NCI-H748 treated with DMSO at 0.1 percent for 48 hours (cell line): Measurements from ENCODE around the gene S1PR1.
A peak's percentile ranks its signal among the peaks of the same experiment; 100 is the strongest.

Source experiments
- DNase-seq: peaks from one replicate; lab custom pipeline; 2025; lab: John Stamatoyannopoulos, UW

Gene S1PR1

DNA sequence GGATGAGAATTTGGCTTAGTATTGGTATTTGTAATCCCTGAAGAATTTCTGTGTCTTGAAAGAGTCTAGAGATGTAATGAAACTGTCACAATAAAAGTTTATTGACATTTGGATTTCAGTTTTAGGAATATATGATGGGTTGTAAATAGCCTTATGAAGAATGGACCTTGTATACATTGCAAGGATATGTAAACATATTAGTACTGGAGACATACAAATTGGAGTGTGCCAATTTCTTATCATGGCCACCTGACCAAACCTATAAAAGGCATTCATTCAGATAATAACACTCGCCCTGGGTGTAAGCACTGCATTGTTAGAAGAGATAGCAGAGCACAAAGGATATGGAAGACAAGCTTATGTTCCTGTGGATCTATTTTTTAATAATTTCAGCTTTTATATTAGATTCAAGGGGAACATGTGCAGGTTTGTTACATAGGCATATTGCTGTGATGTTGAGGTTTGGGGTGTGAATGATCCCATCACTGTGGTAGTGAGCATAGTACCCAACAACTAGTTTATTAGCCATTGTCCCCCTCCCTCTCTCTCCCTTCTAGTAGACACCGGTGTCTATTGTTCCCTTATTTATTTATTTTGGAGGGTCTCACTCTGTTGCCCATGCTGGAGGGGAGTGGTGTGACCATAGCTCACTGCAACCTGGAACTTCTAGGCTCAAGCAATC lies 8.6 kb downstream of the S1PR1 start:
- peak; percentile 18 for DNase-seq

DNA sequence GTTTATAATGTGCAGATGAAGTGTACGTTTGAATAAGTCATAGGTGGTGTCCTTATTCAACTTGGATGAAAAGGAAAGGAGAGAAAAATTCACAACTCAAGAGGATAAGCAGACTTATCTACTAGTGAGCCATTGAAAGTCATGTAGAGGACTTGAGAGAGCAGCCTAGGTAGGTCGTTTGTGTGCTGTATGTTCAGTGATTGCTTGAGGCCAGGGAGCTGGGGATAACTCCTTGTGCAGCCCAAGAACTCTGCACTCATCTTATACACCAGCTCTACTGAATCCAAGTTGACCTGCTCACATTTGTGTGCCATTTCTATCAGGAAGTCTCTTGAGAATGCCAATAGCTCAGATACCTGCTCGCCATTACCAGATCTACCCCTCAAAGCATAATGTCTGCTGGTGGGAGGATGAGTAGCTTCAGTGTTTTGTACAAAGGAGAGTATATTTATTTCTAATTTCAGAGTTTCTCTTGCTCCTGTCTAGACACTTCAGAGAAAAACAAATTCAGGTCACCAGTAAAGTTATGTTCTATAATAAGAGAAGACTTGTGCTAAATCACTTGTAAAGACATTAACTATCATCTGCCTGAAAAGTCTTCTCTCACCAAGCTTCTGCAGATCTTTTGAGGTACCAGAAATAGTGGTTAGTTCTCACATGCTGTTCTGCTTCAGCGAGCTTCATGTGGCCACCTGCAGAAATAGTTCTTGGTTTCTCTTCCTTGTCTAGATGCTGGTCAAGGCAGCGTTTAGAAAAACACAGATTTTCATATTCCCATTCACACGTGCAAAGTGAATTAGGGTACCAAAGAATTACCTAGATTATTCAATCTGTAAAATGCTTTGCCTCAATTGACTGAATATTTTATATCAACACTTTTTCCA lies 10.8 kb downstream of the S1PR1 start:
- no peak for DNase-seq

GRCh38 chr1:101250222-101250621 lies 13.4 kb downstream of the S1PR1 start:
- DNase-seq = no peak

DNA sequence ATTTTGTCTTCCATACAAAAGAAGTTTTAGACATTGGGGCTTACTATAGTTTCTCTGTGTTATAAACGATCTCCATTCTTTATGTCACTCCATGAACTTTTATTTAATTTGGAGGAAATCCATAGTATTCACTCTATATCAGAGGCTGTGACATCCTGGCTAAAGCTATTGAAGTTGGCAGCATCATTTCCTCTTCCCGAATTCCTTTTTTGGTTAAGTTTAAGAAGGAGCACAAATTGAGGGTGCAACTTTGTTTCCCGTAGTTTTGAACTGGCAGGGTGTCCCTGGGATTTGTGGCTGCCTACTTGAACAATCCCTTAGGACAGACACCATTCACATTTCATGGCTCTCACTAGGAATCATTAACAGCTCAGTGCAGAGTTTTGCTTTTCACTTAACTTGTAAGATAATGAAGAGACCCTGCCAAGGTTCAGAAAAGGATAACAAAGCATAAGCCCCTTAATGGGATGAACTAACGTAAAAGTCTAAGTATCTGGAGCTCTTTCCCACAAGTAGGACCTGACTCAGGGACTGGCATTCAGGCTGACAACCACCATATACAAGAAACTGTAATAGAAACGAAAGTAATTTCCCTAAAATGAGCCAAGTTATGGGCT lies 13.9 kb downstream of the S1PR1 start:
- DNase-seq = no peak

DNA sequence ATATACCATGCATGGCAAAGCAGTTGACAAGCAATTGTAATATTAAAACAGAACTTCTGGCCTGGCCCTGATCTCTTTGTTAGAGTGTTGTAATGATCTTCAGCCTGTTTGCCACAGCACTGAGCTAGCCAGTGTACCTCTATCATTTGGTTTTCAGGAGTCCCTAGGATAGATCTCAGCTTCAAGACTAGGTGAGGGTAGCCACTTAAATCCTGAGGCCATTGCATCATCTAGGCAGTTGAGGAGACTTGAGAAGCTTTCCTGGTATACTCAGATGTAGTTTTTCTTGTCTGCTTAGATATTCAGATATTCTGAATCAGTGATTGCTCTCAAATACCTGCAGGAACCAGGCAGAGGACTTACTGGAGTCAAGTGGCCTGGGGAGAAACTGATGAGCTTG lies 14.7 kb downstream of the S1PR1 start:
- DNase-seq = no peak

GRCh38 chr1:101253976-101254674 lies 17.3 kb downstream of the S1PR1 start:
- DNase-seq = no peak

DNA sequence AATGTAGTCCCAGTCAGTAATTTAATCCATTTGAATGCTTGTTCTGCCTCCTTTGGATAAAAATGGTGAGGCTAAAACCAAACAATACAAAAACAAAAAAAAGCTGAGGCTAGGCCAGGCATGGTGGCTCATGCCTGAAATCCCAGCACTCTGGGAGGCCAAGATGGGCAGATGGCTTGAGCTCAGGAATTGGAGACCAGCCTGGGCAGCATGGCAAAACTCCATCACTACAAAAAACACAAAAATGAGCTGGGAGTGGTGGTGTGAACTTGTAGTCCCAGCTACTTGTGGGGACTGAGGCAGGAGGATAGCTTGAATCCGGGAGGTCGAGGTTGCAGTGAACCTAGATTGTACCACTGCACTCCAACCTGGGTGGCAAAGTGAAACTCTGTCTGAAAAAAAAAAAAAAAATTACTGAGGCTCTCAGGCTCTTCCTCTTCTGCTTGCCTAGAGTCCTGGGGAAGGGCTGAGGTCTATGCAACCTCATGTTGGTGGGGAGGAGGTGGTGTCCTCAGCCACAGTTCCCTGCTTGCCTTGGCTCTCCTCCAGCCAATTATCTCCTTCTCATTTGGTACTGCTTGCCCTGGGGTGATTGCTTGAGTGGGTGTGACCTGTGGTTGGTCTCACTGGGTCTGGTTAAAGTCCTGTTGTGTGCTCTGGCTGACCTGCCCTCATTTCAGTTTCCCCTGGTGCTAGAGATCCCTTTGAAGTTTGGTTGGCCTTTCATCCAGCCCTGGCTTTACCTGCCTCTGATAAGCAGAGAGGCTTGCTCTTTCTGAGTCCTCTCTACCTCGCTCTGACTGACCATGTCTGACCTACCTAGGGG lies 20.9 kb downstream of the S1PR1 start:
- DNase-seq = no peak

DNA sequence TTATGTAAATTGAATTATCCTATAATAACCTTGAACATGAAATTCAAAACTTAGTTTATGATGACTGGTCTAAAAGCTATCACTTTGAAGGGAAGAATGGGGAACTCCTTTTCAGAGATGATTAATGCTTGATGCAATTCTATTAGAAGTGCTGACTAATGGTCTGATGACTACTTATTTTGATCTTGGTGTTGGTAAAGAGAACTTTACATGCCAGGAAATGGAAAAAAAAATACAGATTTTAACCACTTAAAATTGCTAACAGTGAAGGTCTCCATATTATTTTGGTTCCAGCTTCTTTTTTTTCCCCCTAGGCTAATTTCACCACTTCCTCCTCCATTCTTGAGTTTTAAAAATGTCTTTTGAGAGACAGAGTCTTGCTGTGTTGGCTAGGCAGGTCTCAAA lies 22.9 kb downstream of the S1PR1 start:
- no peak for DNase-seq

DNA sequence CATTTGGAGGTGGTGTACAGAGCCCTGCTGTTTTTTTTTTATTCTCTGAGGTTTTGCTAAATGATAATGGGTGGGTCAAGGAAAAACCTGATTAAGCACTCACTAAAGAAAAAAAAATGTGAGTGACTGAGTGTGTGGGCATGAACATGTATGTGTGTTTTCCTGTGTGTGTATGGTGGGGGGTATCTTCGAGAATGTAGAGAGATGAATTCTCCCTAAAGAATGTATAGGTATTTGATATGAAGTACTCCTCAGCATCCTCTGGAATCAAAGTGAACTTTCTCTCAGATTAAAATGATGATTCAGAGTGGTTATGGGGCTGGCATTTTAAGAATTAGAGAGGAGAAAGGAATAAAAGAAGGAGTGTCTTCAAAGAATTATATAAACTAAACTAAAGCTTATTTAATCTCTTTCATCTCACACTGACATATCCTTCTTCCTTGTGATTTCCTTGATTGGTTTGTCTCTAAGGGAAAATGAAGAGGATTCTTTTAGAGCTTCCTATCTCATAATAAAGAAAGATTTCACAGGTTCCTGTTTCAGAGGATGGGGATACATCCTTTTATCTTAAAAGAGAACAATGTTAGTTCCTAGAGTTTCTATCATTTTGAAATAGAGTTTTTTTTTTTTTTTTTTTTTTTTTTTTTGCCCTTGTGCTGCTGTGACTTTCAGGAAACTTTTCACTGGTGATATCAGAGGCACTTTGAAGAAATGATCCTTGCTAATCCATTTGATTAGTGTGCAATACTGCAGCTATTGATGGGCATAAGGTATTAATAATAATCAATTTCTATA lies 23.9 kb downstream of the S1PR1 start:
- DNase-seq = no peak

DNA sequence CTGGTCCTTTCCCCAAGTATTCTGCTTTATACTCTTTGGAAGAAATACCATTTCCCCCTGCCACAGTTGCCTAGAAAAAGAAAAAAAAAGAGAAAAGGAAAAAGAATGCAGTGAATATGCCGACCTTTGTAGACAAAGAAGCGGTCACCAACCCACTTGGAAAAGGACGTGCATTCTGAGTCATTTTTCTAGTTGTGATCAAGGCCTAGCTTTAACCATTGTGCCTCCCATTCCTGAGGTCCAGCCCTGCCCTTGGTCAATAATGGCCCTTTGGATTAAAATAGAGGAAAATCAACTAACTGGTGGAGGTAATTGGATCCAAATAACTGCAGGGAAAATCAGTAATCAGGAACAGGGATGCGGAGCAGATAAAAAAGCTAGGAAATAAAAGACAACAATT lies 24.8 kb downstream of the S1PR1 start:
- no peak for DNase-seq

GRCh38 chr1:101262060-101262459 lies 25.2 kb downstream of the S1PR1 start:
- no peak for DNase-seq

DNA sequence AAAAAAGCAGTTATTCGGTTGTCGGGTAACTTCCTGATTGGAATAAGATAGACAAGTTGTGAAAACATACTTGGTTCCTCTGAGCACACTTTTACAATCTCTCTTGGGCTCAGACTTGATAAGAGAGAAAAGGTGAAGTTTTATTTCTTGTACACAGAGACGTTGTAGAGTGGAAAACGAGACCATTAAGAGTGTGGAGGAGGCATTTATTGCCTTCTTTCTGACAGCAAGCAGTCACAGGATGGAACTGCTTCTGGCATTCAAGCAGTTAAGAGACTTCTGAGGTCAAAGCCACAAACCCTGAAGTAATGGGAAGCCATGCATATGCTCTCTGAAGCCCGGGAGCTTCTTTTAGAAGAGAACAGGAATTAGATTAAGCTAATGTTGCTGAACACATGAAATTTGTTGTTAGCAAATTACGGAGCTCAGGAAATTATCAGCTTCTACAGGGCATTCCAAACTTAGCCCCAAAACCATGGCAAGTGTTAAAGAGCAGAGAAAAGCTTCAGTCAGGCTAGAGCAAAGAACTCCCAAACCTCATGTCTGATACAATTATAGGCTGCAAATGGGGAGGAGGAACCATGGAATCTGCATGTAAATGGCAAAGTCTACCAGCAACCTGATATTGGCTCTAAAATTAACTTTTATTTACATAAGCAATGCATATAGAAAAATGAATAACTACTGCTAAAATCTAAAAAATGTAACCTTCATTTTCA lies 26.0 kb downstream of the S1PR1 start:
- DNase-seq = no peak

- DNase-seq = no peak
Observed at GRCh38 chr1:101264697-101265096, 27.9 kb downstream of the S1PR1 start.

DNA sequence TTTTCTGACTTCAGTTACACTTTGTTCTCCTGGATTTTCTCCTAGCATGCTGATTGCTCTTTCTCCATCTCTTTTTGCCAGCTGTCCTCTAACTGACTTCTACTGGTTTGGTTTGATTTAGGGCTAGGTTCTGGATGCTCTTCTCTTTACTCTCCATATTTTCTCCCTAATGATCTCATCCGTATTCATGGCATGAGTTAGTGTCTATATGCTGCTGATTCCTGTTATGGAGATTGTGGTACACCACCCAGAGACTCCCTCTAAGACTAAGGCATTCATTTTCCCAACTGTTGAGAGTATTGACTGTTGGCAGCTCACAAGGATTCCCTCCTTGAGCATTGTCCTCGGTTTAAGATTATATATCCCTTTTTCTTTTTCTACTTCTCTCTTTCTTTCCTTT lies 28.9 kb downstream of the S1PR1 start:
- no peak for DNase-seq

DNA sequence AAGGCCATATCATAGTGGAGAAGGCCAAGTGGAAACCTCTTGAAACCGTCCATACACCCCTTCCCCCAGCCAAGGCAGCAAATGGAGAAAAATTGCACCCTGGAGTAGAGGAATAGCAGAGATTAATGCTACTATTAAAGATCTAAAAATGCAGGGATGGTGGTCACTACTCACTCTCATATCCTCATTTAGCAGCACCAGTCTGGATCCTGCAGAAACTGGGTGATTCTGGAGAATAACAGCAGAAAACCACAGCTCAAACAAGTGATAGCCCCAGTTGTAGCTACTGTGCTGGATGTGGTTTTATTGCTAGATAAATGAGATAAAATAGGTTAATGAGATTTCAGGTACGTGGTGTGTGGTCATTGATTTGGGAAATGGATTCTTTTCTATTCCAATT lies 30.3 kb downstream of the S1PR1 start:
- DNase-seq = no peak

GRCh38 chr1:101268893-101269292 lies 32.1 kb downstream of the S1PR1 start:
- DNase-seq = no peak

- DNase-seq = no peak
Observed at GRCh38 chr1:101275672-101276071, 38.9 kb downstream of the S1PR1 start.

DNA sequence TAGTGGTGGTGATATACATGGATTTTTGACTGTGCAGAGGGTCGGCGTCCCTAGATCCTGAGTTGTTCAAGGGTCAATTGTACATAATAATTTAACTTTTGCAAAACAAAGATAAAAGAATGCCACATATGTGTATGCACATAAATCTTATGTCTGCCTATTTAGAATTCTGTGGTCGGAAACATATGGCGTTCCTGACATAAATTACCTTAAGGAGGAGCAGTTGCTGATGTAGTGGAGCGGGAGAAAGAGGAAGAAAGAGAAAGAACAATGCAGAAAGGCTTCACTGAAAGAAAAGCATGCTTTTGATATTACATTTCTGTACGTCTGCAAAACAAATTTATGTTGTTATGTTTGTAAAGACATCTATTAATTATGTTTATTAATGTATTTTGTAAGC lies 40.0 kb downstream of the S1PR1 start:
- DNase-seq = no peak

GRCh38 chr1:101278238-101278637 lies 41.4 kb downstream of the S1PR1 start:
- DNase-seq = no peak

GRCh38 chr1:101278845-101279244 lies 42.0 kb downstream of the S1PR1 start:
- no peak for DNase-seq
